VCaP (cell line): ENCODE measurements around the gene UMAD1.

Experiments used
- H3K27ac ChIP-seq: fragments of 450-650 bp; 2 replicates; pipeline ENCODE4 v1.5.1; 2017
- CTCF ChIP-seq: fragments of 450-650 bp; conservative IDR thresholded peaks from 2 replicates; pipeline ENCODE4 v1.5.1; 2017; ENCODE audit warnings: mild to moderate bottlenecking, moderate library complexity

Gene UMAD1

GRCh38 chr7:7783001-7783400, 142.4 kb downstream of the UMAD1 start:
- TF ChIP-seq CTCF = no peak
- H3K27ac ChIP-seq = no peak overlapping the region

GRCh38 chr7:7785344-7785973, 144.9 kb downstream of the UMAD1 start:
- H3K27ac ChIP-seq = no peak overlapping the region
- no peak for TF ChIP-seq CTCF

- no peak overlapping the region for H3K27ac ChIP-seq
- TF ChIP-seq CTCF = no peak
Observed at GRCh38 chr7:7786595-7786994, 146.0 kb downstream of the UMAD1 start.

GRCh38 chr7:7789551-7789988, 149.0 kb downstream of the UMAD1 start:
- TF ChIP-seq CTCF = no peak
- no peak overlapping the region for H3K27ac ChIP-seq

- TF ChIP-seq CTCF = no peak
- H3K27ac ChIP-seq = no peak overlapping the region
Observed at GRCh38 chr7:7790041-7790741, 149.6 kb downstream of the UMAD1 start.

- TF ChIP-seq CTCF = no peak
- H3K27ac ChIP-seq = no peak overlapping the region
Observed at GRCh38 chr7:7791523-7791922, 151.0 kb downstream of the UMAD1 start.

GRCh38 chr7:7792056-7792455, 151.5 kb downstream of the UMAD1 start:
- no peak overlapping the region for H3K27ac ChIP-seq
- TF ChIP-seq CTCF = no peak
